Measurements from ENCODE around the gene PTPRG. TPM values are rescaled to one million over a fixed set of nuclear protein-coding genes. Genes with fewer than 3 reads are reported as not detected.

The PTPRG gene
- total and polyA plus RNA-seq, 2 of the 13 experiments (the other 11 are each of a cell fraction or from before 2014, with no cell fraction given), result 8.0 to 25.3 TPM

DNA sequence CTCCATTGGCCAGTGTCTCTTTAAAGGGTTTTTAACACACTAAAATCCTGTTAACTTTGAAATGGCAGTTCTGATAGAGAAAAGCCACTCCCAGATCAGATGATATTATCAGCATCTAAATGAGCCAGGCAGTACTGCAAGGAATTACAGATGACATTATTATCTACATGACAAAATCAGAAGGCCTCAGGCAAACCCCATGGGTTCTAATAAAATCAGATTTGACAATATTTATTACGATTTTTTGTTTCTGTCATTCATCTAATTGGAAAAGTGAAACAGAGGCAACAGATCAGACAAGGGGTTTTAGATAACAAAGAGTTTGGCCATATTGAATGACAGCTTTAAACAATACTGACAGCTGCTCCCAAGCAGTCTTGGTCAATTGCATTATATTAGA is 699.3 kb downstream of the PTPRG start:
- intact Hi-C loops (cut with micrococcal nuclease; ENCODE audit: unreplicated experiment), result no loop called here
- POLR2A ChIA-PET, result no interaction called here
- 100% methylated on average over 1 of the region's 1 CpG for WGBS (ENCODE audit: low lambda C conversion rate)
- Histone ChIP-seq H3K4me2 (ENCODE audit: low read depth, low read length) (no peak overlapping the region), H4K20me1 (ENCODE audit: insufficient read depth, low read length) (no peaks in the 10 kb centered on the region), H3K9me3 (ENCODE audit: low read length) (no peaks in the 10 kb centered on the region), H3K4me3 (replicated peaks in 1 of 3; ENCODE audit: insufficient read depth in 1 of 3, low read depth in 2 of 3, low read length in 3 of 3) (no peak overlapping the region), H2AFZ (ENCODE audit: low read length) (no peak overlapping the region), H3K27ac (ENCODE audit: extremely low read length, insufficient read depth, low read length) (no peak overlapping the region), H3K4me1 (ENCODE audit: insufficient read depth, low read length) (no peaks in the 10 kb centered on the region), H3K79me2 (ENCODE audit: insufficient read depth, low read length) (no peaks in the 10 kb centered on the region), H3K36me3 (replicated peaks in 1 of 2; ENCODE audit: control insufficient read depth in 1 of 2, insufficient read depth in 2 of 2, low read length in 2 of 2) (peaks cover 3 to 9% of the 10 kb centered on the region in 2 experiments; a peak in 3 of 5 replicates), H3K27me3 (ENCODE audit: control insufficient read depth in 1 of 2, insufficient read depth in 2 of 2, low read length in 2 of 2) (no peaks in the 10 kb centered on the region), H3K9ac (ENCODE audit: insufficient read depth, low read depth, low read length) (no peak overlapping the region)
- no TSS peak for BruUV-seq (replicated peaks)
- no peak for DNase-seq (ENCODE audit: low spot score)
- in situ Hi-C loops (cut with HindIII; ENCODE audit: extremely low pct_ligation_motif_present, low pct_unique_long_range_greater_than_20kb), result no loop called here
- no peak for TF ChIP-seq ZBTB21 (CRISPR knock-in tag; IDR thresholded peaks at IDR 0.05)
- CTCF ChIA-PET (ENCODE audit: low intra/inter-chr PET ratio, low total read pairs), result no interaction called here
- ATAC-seq, result no peak
- no peak for FAIRE-seq

DNA sequence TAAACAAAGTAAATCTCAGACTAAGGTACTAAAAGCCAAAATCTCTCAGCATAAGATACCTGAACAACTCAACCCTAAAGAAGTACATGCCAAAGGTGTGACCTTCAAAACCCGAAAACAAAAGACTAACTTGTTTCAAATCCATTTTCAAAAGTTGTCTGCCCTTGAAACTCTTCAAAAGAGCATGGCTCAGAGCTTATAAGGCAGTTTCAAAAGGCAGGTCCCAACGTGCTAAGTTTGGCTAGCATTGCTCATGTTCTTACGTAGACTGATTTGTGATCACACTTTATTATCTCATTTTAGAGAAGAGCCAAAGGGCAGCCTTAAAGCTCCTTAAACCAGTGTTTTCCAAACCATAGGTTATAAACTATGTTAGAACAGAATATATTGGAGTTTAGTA is 699.8 kb downstream of the PTPRG start:
- Histone ChIP-seq H3K27ac (ENCODE audit: extremely low read length, insufficient read depth, low read length) (no peak overlapping the region), H3K79me2 (ENCODE audit: insufficient read depth, low read length) (no peaks in the 10 kb centered on the region), H4K20me1 (ENCODE audit: insufficient read depth, low read length) (no peaks in the 10 kb centered on the region), H3K4me3 (replicated peaks in 1 of 3; ENCODE audit: insufficient read depth in 1 of 3, low read depth in 2 of 3, low read length in 3 of 3) (no peak overlapping the region), H3K4me1 (ENCODE audit: insufficient read depth, low read length) (no peaks in the 10 kb centered on the region), H3K4me2 (ENCODE audit: low read depth, low read length) (no peak overlapping the region), H3K36me3 (replicated peaks in 1 of 2; ENCODE audit: control insufficient read depth in 1 of 2, insufficient read depth in 2 of 2, low read length in 2 of 2) (peaks cover 3 to 4% of the 10 kb centered on the region in 2 experiments; a peak in 3 of 5 replicates), H2AFZ (ENCODE audit: low read length) (no peak overlapping the region), H3K9me3 (ENCODE audit: low read length) (no peaks in the 10 kb centered on the region), H3K27me3 (ENCODE audit: control insufficient read depth in 1 of 2, insufficient read depth in 2 of 2, low read length in 2 of 2) (no peaks in the 10 kb centered on the region), H3K9ac (ENCODE audit: insufficient read depth, low read depth, low read length) (no peak overlapping the region)
- in situ Hi-C loops (cut with HindIII; ENCODE audit: extremely low pct_ligation_motif_present, low pct_unique_long_range_greater_than_20kb), result no loop called here
- TF ChIP-seq FOXC1 (CRISPR knock-in tag; IDR thresholded peaks at IDR 0.05; ENCODE audit: borderline replicate concordance) (no peak), ZNF878 (CRISPR knock-in tag; IDR thresholded peaks at IDR 0.05) (no peak), MED1 (CRISPR knock-in tag; IDR thresholded peaks at IDR 0.05) (no peak), KLF16 (CRISPR knock-in tag; IDR thresholded peaks at IDR 0.05) (no peak), NONO (IDR thresholded peaks at IDR 0.05) (no peak), NONO (CRISPR knock-in tag; conservative IDR thresholded peaks at IDR 0.05) (no peak)
- TF ChIP-seq, protein P1, sequence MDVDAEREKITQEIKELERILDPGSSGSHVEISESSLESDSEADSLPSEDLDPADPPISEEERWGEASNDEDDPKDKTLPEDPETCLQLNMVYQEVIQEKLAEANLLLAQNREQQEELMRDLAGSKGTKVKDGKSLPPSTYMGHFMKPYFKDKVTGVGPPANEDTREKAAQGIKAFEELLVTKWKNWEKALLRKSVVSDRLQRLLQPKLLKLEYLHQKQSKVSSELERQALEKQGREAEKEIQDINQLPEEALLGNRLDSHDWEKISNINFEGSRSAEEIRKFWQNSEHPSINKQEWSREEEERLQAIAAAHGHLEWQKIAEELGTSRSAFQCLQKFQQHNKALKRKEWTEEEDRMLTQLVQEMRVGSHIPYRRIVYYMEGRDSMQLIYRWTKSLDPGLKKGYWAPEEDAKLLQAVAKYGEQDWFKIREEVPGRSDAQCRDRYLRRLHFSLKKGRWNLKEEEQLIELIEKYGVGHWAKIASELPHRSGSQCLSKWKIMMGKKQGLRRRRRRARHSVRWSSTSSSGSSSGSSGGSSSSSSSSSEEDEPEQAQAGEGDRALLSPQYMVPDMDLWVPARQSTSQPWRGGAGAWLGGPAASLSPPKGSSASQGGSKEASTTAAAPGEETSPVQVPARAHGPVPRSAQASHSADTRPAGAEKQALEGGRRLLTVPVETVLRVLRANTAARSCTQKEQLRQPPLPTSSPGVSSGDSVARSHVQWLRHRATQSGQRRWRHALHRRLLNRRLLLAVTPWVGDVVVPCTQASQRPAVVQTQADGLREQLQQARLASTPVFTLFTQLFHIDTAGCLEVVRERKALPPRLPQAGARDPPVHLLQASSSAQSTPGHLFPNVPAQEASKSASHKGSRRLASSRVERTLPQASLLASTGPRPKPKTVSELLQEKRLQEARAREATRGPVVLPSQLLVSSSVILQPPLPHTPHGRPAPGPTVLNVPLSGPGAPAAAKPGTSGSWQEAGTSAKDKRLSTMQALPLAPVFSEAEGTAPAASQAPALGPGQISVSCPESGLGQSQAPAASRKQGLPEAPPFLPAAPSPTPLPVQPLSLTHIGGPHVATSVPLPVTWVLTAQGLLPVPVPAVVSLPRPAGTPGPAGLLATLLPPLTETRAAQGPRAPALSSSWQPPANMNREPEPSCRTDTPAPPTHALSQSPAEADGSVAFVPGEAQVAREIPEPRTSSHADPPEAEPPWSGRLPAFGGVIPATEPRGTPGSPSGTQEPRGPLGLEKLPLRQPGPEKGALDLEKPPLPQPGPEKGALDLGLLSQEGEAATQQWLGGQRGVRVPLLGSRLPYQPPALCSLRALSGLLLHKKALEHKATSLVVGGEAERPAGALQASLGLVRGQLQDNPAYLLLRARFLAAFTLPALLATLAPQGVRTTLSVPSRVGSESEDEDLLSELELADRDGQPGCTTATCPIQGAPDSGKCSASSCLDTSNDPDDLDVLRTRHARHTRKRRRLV (CRISPR knock-in tag; IDR thresholded peaks at IDR 0.05), result no peak
- DNase-seq (ENCODE audit: low spot score) (no peak), ATAC-seq (no peak), FAIRE-seq (no peak)
- intact Hi-C loops (cut with micrococcal nuclease; ENCODE audit: unreplicated experiment), result no loop called here
- WGBS (ENCODE audit: low lambda C conversion rate), result 87% methylated on average over 3 of the region's 3 CpGs
- no TSS peak for BruUV-seq (replicated peaks)
- POLR2A ChIA-PET, result no interaction called here
- CTCF ChIA-PET (ENCODE audit: low intra/inter-chr PET ratio, low total read pairs), result no interaction called here

Data from HepG2 (cell line).